ENCODE measurements around the gene ADD1. TPM values are rescaled to one million over a fixed set of nuclear protein-coding genes. Genes with fewer than 3 reads are reported as not detected.

ADD1 gene
- total and polyA plus RNA-seq, 4 donors, result 62.2 to 142 (median 83.4) TPM

DNA sequence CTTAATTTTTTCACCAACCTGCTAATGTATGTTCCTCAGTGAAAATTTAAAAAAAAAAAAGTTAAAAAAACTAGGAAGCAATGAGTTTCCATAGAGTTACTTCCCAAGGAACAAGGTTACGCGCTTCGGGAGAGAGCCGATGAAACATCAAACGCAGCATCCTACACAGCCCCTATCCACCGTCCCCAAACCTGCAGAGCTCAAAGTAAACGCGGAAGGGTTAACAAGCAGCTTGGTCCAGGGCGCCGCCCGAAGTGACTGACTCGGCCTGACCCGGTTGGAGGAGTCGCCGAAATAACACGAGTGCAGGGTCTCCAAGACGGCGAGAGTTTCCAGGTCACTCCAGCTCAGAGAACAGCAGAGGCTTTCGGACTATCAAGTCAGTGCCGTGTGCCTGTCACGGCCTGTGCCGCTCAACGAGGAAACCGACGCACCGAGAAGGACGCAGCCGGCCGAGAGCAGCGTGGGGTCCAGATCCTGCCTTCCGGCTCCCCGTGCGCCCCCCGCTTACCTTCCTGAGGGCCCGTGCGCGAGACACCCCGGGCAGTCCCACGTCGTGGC lies 119.0 kb downstream of the ADD1 start (continued):
- TF ChIP-seq, protein P1, sequence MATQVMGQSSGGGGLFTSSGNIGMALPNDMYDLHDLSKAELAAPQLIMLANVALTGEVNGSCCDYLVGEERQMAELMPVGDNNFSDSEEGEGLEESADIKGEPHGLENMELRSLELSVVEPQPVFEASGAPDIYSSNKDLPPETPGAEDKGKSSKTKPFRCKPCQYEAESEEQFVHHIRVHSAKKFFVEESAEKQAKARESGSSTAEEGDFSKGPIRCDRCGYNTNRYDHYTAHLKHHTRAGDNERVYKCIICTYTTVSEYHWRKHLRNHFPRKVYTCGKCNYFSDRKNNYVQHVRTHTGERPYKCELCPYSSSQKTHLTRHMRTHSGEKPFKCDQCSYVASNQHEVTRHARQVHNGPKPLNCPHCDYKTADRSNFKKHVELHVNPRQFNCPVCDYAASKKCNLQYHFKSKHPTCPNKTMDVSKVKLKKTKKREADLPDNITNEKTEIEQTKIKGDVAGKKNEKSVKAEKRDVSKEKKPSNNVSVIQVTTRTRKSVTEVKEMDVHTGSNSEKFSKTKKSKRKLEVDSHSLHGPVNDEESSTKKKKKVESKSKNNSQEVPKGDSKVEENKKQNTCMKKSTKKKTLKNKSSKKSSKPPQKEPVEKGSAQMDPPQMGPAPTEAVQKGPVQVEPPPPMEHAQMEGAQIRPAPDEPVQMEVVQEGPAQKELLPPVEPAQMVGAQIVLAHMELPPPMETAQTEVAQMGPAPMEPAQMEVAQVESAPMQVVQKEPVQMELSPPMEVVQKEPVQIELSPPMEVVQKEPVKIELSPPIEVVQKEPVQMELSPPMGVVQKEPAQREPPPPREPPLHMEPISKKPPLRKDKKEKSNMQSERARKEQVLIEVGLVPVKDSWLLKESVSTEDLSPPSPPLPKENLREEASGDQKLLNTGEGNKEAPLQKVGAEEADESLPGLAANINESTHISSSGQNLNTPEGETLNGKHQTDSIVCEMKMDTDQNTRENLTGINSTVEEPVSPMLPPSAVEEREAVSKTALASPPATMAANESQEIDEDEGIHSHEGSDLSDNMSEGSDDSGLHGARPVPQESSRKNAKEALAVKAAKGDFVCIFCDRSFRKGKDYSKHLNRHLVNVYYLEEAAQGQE (IDR thresholded peaks at IDR 0.05), result no peak
- TF ChIP-seq FOXA2 (IDR thresholded peaks at IDR 0.05), result no peak
- TF ChIP-seq HNF4A (conservative IDR thresholded peaks at IDR 0.05), result no peak
- TF ChIP-seq NR2F2 (IDR thresholded peaks at IDR 0.05), result no peak
- no peak for TF ChIP-seq JUND (IDR thresholded peaks at IDR 0.05)
- no peak for TF ChIP-seq TAF1 (conservative IDR thresholded peaks at IDR 0.05)

DNA sequence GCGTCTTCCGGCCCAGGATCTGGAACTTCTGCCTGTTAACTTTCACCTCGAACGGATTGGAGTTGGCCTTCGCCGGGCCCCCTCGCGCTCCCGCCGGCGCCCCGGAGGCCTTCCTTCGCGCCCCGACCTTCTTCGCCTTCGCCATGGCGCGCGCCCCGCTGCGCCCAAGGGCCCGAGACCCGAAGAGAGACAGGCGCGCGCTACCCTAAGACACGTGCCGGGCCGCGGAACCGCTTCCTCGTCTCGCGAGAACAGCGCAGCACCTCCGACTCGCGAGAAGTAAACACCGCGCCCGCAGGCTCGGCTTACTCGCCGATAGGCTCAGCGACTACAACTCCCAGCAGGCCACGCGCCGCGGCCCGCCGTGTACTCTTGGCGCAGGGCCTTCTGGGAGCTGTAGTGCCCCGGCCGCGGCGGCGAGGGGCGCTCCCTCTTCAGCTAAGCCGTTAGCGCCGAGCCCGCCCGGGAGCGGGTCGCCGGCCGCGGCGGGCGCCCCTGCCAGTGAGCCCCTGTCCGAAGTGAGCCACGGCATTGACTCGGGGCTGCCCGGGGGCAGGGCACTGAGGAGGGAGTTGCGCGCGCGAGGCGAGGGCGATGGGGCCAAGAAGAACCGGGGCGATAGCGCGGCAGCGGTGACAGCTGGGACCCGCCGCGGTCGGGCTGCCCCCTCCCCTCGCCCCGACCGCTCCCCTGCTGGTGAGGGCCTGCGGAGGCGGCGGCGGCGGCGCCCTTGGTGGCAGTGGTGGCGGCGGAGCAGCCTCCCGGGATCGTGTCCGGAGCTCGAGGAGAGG lies 119.7 kb downstream of the ADD1 start, which contains the start of the genes GRK4 and NOP14:
TSS of gene GRK4 (plus strand) at position 397 of the 791 bp plus-strand sequence. CDS start 500 bp downstream, outside the sequence.
TSS of gene NOP14 (minus strand) at position 232 of the 791 bp plus-strand sequence. CDS start at position 145, 87 bp downstream.
- WGBS, result under 1% methylated on average over 105 of the region's 105 CpGs
- TF ChIP-seq SP1 (IDR thresholded peaks at IDR 0.05), result no peak
- TF ChIP-seq GABPA (IDR thresholded peaks at IDR 0.05 in 1 of 2, conservative IDR thresholded peaks at IDR 0.05 in 1 of 2), result peak in 1 of 2 donors; percentile 75
- TF ChIP-seq FOXA1 (IDR thresholded peaks at IDR 0.05), result peak; percentile 89
- no peak for TF ChIP-seq HNF4G (IDR thresholded peaks at IDR 0.05)
- TF ChIP-seq YY1 (IDR thresholded peaks at IDR 0.05), result peak; percentile 83
- TF ChIP-seq FOXA2 (IDR thresholded peaks at IDR 0.05), result peak; percentile 73
- no peak for TF ChIP-seq JUND (IDR thresholded peaks at IDR 0.05)
- TF ChIP-seq, protein P2, sequence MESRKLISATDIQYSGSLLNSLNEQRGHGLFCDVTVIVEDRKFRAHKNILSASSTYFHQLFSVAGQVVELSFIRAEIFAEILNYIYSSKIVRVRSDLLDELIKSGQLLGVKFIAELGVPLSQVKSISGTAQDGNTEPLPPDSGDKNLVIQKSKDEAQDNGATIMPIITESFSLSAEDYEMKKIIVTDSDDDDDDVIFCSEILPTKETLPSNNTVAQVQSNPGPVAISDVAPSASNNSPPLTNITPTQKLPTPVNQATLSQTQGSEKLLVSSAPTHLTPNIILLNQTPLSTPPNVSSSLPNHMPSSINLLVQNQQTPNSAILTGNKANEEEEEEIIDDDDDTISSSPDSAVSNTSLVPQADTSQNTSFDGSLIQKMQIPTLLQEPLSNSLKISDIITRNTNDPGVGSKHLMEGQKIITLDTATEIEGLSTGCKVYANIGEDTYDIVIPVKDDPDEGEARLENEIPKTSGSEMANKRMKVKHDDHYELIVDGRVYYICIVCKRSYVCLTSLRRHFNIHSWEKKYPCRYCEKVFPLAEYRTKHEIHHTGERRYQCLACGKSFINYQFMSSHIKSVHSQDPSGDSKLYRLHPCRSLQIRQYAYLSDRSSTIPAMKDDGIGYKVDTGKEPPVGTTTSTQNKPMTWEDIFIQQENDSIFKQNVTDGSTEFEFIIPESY (IDR thresholded peaks at IDR 0.05), result peak; percentile 99
- TF ChIP-seq, protein P3, sequence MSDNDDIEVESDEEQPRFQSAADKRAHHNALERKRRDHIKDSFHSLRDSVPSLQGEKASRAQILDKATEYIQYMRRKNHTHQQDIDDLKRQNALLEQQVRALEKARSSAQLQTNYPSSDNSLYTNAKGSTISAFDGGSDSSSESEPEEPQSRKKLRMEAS (IDR thresholded peaks at IDR 0.05), result peak; percentile 93
- Histone ChIP-seq H3K9me3 (ENCODE audit: control insufficient read depth in 4 of 4, low read length in 3 of 4) (no peaks in the 10 kb centered on the region), H3K9ac (ENCODE audit: low read depth in 1 of 2, low read length in 2 of 2) (peak within 1 kb of the TSS; percentile 45 to 79), H3K27ac (ENCODE audit: low read depth in 1 of 2, low read length in 2 of 2) (peak within 1 kb of the TSS; percentile 79 to 85), H3K27me3 (ENCODE audit: control insufficient read depth in 4 of 4, insufficient read depth in 4 of 4, low read length in 3 of 4) (no peaks in the 10 kb centered on the region), H3K36me3 (ENCODE audit: control insufficient read depth in 4 of 4, insufficient read depth in 3 of 4, low read depth in 1 of 4, low read length in 3 of 4) (peaks cover 0 to 3% (median under 1%) of the 10 kb centered on the region in 4 donors), H3K4me3 (ENCODE audit: low read depth in 1 of 3, low read length in 3 of 3) (peak within 1 kb of the TSS; percentile 72 to 98 (median 95)), H3K4me1 (ENCODE audit: control insufficient read depth in 4 of 4, insufficient read depth in 4 of 4, low read length in 3 of 4) (peaks cover 6 to 24% (median 15%) of the 10 kb centered on the region in 4 donors)
- DNase-seq (ENCODE audit: low spot score), result peak; percentile 95
